GM21825 (cell line): ENCODE measurements around the gene SETD1B.

Experiments
- ATAC-seq: cut with Tn5 transposase; IDR thresholded peaks from one replicate; pipeline ENCODE4 v1.9.1; 2021; ENCODE audit warnings: mild to moderate bottlenecking, moderate library complexity; ENCODE audit not compliant: unreplicated experiment

The SETD1B gene

DNA sequence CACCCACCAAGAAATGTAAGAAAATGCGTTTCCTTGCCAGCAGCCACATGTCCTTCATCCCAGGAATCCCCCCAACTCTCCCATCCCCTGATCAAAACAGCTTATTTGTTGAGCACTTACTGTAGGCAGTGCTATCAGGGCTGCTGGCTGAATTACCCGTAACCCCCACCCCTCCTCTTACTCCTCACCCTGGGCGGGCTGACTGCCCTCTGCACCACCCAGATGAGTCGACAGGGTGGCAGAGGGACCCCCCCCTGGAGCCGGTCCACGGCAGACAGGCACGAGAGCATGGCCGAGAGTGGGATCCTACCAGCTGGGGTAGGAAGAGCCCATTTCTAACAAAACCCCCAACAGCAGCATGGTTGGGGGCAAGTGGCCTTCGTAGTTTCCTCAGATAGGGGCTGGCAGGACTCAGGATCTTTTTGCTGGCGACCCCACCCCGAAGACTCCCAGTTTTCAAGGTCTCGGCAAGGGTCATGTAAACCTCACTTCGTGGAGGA is 9.2 kb upstream of the SETD1B start:
- no peak for ATAC-seq

GRCh38 chr12:121795034-121795968 is 8.5 kb upstream of the SETD1B start:
- no peak for ATAC-seq

DNA sequence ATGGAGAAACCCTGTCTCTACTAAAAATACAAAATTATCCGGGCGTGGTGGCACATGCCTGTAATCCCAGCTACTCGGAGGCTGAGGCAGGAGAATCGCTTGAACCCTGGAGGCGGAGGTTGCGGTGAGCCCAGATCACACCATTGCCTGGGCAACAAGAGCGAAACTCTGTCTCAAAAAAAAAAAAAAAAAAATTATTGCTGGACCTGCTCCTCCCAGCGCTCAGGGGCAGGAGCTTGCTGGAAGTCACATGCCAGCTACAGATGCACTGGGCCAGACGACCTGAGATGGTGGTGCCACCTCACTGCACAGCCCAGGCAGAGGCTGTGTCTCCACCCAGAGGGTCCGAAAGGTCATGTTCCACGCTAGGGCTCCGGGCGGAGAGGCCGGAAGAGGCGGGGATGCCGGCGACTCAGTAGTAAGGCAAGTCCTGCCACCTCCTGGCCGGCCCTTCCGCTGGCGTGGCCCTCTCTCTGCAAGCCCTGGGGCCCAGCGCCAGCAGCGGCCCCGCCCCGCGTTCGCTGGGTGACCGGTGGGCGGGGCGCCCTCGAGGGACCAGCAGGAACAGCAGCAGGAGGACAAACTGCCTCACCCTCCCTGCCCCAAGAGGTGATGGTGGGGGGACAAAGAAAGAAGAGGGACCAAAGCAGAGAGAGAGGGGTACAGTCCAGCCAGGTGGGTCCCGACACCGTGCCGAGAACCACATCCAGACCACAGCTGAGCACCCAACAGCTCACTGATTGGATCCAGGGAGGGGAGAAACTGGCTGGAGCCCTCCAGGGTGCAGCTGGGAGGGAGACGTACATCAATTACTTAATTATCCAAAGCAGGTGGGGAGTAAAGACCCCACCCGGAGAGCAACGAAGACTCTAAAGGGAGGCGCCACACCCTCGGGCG is 6.7 kb upstream of the SETD1B start:
- no peak for ATAC-seq

- ATAC-seq, result no peak
Measured at GRCh38 chr12:121797937-121798786, 5.6 kb upstream of the SETD1B start.

- ATAC-seq, result no peak
Measured at GRCh38 chr12:121798787-121799155, 5.0 kb upstream of the SETD1B start.

GRCh38 chr12:121799156-121799841 is 4.5 kb upstream of the SETD1B start:
- no peak for ATAC-seq

- ATAC-seq, result no peak
Measured at GRCh38 chr12:121799842-121800693, 3.7 kb upstream of the SETD1B start.

DNA sequence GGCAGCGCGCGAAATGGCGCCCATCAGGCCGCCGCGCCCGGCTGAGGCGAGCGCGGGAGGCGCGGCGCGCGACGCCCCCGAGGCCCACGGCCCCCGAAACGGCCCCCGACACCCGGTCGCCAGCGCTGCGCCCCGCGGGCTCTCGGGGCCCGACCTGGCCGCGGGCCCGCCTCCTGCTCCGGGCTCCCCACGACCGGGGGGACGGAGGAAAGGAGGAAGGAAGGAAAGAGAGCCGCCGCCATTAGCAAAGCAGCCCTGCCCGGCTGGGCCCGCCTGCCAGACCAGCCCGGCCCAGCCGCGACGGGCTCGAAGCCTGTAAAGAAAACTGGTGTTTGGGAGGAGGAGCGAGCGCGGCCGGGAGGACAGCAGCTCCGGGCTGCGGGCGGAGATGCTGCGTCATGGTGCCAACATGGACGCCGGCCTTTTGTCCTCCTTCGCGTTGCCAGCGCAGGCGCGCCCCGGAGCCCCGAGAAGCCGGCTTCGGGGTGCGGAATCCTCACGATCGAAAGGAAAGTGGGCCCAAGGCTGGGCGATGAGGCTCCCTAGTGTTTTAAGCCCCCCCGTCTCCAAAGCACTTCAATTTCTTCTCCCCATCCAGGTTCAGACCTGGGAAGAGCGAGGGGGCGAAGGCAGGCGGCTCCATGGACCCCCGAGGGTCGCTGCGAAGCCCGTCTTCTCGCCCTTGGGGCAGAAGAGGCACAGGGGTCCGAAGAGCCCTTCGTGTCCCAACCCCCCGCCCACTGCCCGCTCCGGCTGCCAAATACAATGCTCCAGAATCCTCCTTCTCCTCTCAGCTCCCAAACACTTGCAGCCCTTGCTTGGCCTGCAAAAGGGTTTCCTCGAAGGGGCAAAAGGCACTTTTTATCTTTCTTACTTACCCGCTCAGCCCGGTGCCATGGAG is 2.9 kb upstream of the SETD1B start:
- no peak for ATAC-seq

DNA sequence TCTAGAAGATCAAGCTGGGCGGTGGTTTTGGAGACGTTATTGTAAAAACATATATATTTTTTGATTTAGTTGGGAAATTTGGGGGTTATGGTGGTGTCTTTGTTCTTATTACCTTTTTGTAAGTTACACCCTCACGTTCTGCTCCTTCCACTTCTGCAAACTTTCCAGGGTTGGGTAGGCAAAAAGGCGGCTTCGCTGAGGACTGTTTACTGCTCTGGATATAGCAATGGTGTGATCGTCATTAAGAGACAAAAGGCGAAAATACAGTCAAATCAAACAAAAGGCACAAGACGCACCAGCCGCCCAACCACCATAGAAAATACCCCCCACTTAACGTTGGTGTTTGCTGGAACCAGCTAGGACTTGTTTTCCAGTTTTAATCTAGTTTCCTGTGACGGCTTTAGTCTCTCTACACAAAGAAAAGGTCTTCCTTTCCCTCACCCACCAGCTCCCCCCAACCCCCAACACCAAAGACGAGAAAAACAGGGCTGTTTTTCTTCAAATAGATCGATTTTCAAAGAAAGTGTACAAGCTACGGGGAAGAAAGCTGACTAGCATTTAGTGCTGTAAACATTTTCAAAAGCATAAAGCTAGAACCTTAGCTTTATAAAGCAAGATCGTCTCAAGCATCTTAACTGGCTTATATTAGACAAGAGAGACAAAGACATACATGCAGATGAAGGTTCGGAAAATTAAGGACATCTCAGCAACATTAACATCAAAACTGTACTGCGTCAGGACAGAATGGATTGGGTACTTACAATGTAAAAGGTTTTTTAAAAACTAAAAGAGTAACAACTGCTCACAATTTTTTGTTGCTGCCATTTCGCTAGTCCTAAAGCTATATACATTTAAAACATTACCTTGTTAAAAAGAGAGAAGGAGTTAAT is 2.0 kb upstream of the SETD1B start:
- no peak for ATAC-seq

DNA sequence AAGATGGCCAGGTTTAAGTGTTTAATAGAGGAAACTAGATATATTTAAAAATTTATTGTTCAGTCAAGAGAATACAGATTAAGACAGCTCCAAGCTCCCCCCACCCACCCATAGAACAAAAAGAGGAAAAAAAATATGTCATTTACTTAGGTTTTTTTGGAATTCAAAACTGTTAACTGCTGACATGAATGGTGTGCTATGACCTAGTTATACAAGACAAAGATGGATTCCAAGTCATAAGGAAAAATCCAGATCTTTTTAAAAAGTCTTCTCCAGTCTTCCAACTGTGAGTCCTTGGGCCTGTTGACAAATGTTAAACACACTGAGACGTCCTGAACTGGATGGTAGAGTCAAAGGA is 1.3 kb upstream of the SETD1B start:
- no peak for ATAC-seq

GRCh38 chr12:121802843-121803698 is 738 bp upstream of the SETD1B start:
- ATAC-seq, result peak; percentile 34

DNA sequence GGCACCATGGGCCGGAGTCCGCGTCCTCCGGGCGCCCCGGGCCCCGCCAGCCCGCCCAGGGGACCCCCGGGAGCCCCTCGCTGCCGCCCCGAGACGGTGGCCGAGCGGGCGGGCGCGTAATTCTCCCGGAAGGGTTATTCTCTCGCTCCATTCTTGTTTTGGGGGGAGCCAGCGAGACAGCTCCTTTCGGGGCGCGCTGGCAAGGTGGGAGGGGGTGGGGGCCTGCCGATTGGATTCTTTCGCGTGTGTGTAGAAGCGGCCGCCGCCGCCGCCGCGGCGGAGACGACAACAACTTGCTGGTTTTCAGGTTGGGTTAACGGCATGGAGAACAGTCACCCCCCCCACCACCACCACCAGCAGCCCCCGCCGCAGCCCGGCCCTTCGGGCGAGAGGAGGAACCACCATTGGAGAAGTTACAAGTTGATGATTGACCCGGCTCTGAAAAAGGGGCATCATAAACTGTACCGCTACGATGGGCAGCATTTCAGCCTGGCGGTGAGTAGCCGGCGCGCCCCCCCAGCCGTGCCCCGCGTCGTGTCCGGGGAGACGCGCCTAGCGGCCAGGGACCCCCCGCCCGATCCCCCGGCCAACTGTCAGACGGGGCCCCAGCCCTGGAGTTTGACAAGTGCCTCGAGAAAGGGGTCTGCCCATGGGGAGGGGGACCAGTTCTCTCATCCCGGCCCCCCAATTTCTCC is 755 bp downstream of the SETD1B start:
- peak; percentile 3 for ATAC-seq

DNA sequence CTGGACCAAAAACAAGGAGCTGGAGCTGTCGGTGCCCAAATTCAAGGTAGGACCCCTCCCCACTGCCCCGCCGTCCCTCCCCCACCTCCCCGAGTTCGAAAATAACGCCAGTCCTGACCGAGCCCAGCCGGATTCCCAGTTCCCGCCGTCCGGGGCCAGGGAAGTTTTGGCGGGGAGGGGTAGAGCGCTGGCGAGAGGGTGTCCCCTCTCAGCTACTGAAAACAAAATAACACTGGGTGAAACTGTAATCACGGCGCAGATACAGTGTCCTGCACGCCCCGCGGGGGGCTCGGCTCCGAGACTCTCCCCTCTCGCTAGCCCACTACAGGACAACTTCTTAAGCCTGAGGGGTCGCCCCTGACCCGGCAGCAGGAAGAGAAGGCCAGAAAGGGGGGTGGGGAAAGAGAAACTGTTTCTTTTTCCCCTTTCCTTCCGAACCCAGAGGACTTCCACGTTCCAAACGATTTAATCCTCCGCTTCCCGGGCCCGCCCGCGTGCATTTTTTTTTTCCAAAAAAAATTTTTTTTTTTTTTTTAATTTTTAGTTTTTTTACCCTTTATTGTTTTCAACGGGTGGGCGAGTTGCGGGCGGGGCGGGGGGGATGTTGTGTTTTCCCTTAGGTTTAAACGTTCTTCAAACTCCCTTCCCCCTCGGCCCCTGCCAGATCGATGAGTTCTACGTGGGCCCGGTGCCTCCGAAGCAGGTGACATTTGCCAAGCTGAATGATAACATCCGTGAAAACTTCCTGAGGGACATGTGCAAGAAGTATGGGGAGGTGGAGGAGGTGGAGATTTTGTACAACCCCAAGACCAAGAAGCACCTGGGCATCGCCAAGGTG is 1.6 kb downstream of the SETD1B start:
- ATAC-seq, result no peak

GRCh38 chr12:121806009-121806545 is 2.3 kb downstream of the SETD1B start:
- no peak for ATAC-seq
